PC-3 (cell line): ENCODE results near the gene R3HDM2. TPM values are rescaled to one million over a fixed set of nuclear protein-coding genes. Genes with fewer than 3 reads are reported as not detected.

Experiments used
- ATAC-seq: fragments of 200-7000 bp; cut with Tn5 transposase; 2 replicates; pipeline ENCODE4 v1.9.1; 2020; ENCODE audit warnings: mild to moderate bottlenecking, moderate library complexity
- BruUV-seq: library from RNA; stranded (reverse); fragments of 400-500 nt; replicated peaks from 2 replicates; lab custom pipeline; 2021; lab: Mats Ljungman, UMichigan
- CTCF ChIA-PET: fragments of 300-600 bp; sonication (Branson Sonifier 250); formaldehyde crosslinking; loops from one replicate; lab custom pipeline; 2022; ENCODE audit warnings: antibody characterized with exemption; lab: Charles Lee
- POLR2A ChIA-PET: fragments of 300-600 bp; sonication (Branson Sonifier 250); formaldehyde crosslinking; loops from one replicate; lab custom pipeline; 2022; ENCODE audit warnings: antibody characterized with exemption; ENCODE audit not compliant: unreplicated experiment; lab: Charles Lee
- DNase-seq: peaks from one replicate; pipeline ENCODE4 v3.0.0-alpha.2; 2015
- H2AFZ ChIP-seq: fragments of 300-600 bp; sonication (generic); 2 replicates; pipeline ENCODE4 v1.6.0; 2016; ENCODE audit warnings: antibody characterized with exemption, low read length
- H3F3A ChIP-seq: fragments of 300-600 bp; sonication (generic); one replicate; pipeline ENCODE4 v1.6.0; 2017; ENCODE audit warnings: antibody characterized with exemption, low read length, control low read depth, mild to moderate bottlenecking; ENCODE audit not compliant: unreplicated experiment
- H3K27ac ChIP-seq: fragments of 300-600 bp; sonication (generic); 2 replicates; pipeline ENCODE4 v1.5.1; 2016; ENCODE audit warnings: mild to moderate bottlenecking, low read length
- H3K27me3 ChIP-seq: fragments of 300-600 bp; sonication (generic); 2 replicates; pipeline ENCODE4 v1.6.1; 2016; ENCODE audit warnings: low read length, mixed read lengths
- H3K36me3 ChIP-seq: fragments of 300-600 bp; sonication (generic); 2 replicates; pipeline ENCODE4 v1.6.1; 2016; ENCODE audit warnings: low read depth, mixed run types, low read length, mixed read lengths
- H3K4me1 ChIP-seq: fragments of 300-600 bp; sonication (generic); 2 replicates; pipeline ENCODE4 v1.5.1; 2016; ENCODE audit warnings: low read length; ENCODE audit not compliant: insufficient read depth
- H3K4me2 ChIP-seq: fragments of 300-600 bp; sonication (generic); 2 replicates; pipeline ENCODE4 v1.6.0; 2016; ENCODE audit warnings: low read length
- H3K4me3 ChIP-seq: fragments of 300-600 bp; sonication (generic); 2 replicates; pipeline ENCODE4 v1.5.1; 2016; ENCODE audit warnings: mild to moderate bottlenecking, low read length, mixed read lengths
- H3K79me2 ChIP-seq: fragments of 300-600 bp; sonication (generic); 2 replicates; pipeline ENCODE4 v1.6.1; 2017; ENCODE audit warnings: low read length, mixed read lengths
- H3K9ac ChIP-seq: fragments of 300-600 bp; sonication (generic); 2 replicates; pipeline ENCODE4 v1.6.0; 2016; ENCODE audit warnings: mild to moderate bottlenecking, low read length
- H3K9me2 ChIP-seq: fragments of 300-600 bp; sonication (generic); replicated peaks from 2 replicates; pipeline ENCODE4 v1.6.1; 2016; ENCODE audit warnings: mixed run types, low read length, mixed read lengths
- H3K9me3 ChIP-seq: fragments of 300-600 bp; sonication (generic); 2 replicates; pipeline ENCODE4 v1.6.1; 2016; ENCODE audit warnings: low read length, mixed read lengths
- H4K20me1 ChIP-seq: fragments of 300-600 bp; sonication (generic); 2 replicates; pipeline ENCODE4 v1.6.1; 2016; ENCODE audit warnings: low read length, mixed read lengths
- EZH2 ChIP-seq: fragments of 300-600 bp; sonication (generic); IDR thresholded peaks from one replicate; pipeline ENCODE4 v1.6.1; 2017; ENCODE audit warnings: antibody characterized with exemption, mild to moderate bottlenecking, low read length; ENCODE audit not compliant: unreplicated experiment
- EZH2phosphoT487 ChIP-seq: fragments of 300-600 bp; sonication (generic); IDR thresholded peaks from 2 replicates; pipeline ENCODE4 v1.6.1; 2018; ENCODE audit warnings: mild to moderate bottlenecking, antibody characterized with exemption, low read length, borderline replicate concordance
- intact Hi-C: fragments of 100-400 bp; cut with micrococcal nuclease; formaldehyde crosslinking; loops from 2 replicates; pipeline ENCODE4 v1.9.0; 2023
- total RNA-seq: library from RNA; depleted of rRNA; stranded (reverse); fragments of >200 nt; gene quantifications from 2 replicates; pipeline ENCODE4 v1.2.3, GENCODE V29; 2014
- TF ChIP-seq, protein P1 (sequence below): fragments of 300-600 bp; sonication (generic); conservative IDR thresholded peaks from 2 replicates; pipeline ENCODE4 v1.5.1; 2017; ENCODE audit warnings: antibody characterized with exemption, low read depth, mild to moderate bottlenecking, low read length

Gene R3HDM2
- total RNA-seq, 1 experiment from 2014 or later: 14.0 TPM

DNA sequence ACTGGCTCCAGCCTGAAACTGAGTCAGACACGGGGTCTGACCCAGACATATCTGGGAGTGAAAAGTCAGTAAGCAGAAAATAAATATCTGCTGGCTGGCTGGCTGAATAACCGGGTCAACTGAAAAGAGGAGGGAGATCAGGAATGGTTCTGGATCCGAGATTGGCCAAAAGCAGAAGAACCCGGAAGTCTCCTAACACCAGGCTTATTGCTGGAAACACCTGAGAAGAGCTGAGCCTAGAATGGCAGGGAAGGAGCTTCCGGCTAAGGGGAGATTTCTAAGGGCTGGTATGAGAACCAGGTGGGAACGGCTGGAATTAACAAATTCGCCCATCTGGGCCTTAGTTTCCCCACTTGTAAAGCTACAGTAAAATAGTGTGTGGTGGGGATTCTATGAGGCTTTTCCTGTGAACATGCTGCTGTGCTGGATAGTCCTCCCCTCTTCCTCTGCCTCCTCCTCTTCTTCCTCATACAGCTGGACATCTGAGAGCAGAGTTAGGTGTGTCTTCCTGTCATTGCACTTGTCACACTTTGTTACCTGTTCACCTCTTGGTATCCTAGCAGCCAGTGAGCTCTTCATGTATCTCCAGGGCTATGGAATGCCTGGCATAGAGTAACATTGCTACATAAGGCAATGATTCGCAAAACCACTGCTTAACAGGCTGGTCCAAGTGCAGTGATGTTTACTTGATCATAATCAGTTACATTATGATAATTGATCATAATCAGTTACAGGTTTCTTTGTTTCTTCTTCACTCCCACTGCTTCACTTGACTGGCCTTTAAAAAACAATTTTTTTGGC, 203.3 kb downstream of the R3HDM2 start:
- no peak overlapping the region for H3K4me3 ChIP-seq
- TF ChIP-seq EZH2phosphoT487 (no peak), EZH2 (no peak)
- TF ChIP-seq, protein P1, sequence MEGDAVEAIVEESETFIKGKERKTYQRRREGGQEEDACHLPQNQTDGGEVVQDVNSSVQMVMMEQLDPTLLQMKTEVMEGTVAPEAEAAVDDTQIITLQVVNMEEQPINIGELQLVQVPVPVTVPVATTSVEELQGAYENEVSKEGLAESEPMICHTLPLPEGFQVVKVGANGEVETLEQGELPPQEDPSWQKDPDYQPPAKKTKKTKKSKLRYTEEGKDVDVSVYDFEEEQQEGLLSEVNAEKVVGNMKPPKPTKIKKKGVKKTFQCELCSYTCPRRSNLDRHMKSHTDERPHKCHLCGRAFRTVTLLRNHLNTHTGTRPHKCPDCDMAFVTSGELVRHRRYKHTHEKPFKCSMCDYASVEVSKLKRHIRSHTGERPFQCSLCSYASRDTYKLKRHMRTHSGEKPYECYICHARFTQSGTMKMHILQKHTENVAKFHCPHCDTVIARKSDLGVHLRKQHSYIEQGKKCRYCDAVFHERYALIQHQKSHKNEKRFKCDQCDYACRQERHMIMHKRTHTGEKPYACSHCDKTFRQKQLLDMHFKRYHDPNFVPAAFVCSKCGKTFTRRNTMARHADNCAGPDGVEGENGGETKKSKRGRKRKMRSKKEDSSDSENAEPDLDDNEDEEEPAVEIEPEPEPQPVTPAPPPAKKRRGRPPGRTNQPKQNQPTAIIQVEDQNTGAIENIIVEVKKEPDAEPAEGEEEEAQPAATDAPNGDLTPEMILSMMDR: no peak
- ATAC-seq: no peak
- ChIA-PET CTCF (interaction anchor here (1.0 kb wide), 1 partner anchor 16 kb away, joined by 3 read pairs; no protein-coding TSS in a partner anchor), POLR2A (no interaction called here)
- H3K27me3 ChIP-seq: no peaks in the 10 kb centered on the region
- peaks cover 2% of the 10 kb centered on the region; the same call in 1 of the 2 replicates for H4K20me1 ChIP-seq
- H3K9ac ChIP-seq: no peak overlapping the region
- no peaks in the 10 kb centered on the region for H3K9me3 ChIP-seq
- no peak overlapping the region for H3K27ac ChIP-seq
- H3K4me1 ChIP-seq: peaks cover 19% of the 10 kb centered on the region
- H3K9me2 ChIP-seq: no peaks in the 10 kb centered on the region
- BruUV-seq: no TSS peak
- H3K79me2 ChIP-seq: peaks cover 31% of the 10 kb centered on the region
- peak; percentile 46 for DNase-seq
- peaks cover 15% of the 10 kb centered on the region; the same call in 1 of the 2 replicates for H3K36me3 ChIP-seq
- intact Hi-C loops: no loop called here
- H3K4me2 ChIP-seq: no peak overlapping the region
- no peak overlapping the region for H2AFZ ChIP-seq
- no peaks in the 10 kb centered on the region for H3F3A ChIP-seq

DNA sequence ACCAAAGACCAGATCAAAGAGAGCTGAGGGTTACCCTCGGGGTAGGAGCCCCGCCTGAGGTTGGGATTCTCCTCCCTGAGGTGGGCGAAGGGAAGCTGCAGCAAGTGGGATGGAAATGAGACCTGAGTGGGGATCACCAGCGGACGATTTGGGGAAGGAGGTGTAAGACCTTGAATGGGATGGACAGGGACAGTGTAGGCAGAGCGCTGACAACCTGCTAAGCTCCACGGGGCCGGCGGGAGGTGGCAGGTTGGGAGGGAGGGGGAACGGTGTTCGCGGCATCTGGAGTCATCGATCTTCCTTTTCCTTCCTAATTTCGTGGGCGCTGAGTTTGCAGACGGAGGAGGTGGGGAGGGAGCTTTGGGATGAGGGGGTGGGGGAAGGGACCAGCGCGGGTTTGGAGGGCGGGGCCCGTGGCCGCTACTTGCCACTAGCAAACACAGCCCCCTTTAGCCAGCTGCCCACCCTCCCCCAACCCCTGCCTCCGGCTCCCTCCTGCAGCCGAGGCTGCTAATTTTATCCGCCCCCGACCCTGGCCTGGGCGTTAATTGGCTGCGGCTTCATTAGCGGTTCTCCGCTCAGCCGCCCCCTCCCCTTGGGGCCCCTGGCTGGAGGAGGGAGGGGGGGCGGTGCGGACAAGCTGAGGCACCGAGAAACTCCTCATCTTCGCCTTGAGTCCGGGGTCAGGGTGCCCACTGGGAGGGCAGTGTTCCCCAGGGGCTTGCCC, 204.1 kb downstream of the R3HDM2 start:
- CTCF ChIA-PET: no interaction called here
- intact Hi-C loops: no loop called here
- POLR2A ChIA-PET: no interaction called here

More for the DNA sequence above, 204.1 kb downstream of the R3HDM2 start:
- no peak overlapping the region for H3K9ac ChIP-seq
- no peaks in the 10 kb centered on the region for H3K27me3 ChIP-seq
- DNase-seq: no peak
- no peak for ATAC-seq
- H4K20me1 ChIP-seq: peaks cover 2% of the 10 kb centered on the region; the same call in 1 of the 2 replicates
- H3F3A ChIP-seq: no peaks in the 10 kb centered on the region
- H3K9me2 ChIP-seq: no peaks in the 10 kb centered on the region
- H2AFZ ChIP-seq: no peak overlapping the region
- peaks cover 7% of the 10 kb centered on the region; the same call in 1 of the 2 replicates for H3K36me3 ChIP-seq
- H3K27ac ChIP-seq: no peak overlapping the region
- no TSS peak for BruUV-seq
- no peak overlapping the region for H3K4me2 ChIP-seq
- TF ChIP-seq EZH2 (no peak), EZH2phosphoT487 (no peak)
- TF ChIP-seq, protein P1: no peak
- H3K4me3 ChIP-seq: no peak overlapping the region
- peaks cover 19% of the 10 kb centered on the region for H3K4me1 ChIP-seq
- no peaks in the 10 kb centered on the region for H3K9me3 ChIP-seq
- peaks cover 23% of the 10 kb centered on the region for H3K79me2 ChIP-seq
